ENCODE measurements around the gene IPP.
"Not testable (repeated sequence)": the region's sequence is repeated elsewhere in the genome, so short reads cannot be mapped to it uniquely, and the experiment has no call there.

Gene IPP

DNA sequence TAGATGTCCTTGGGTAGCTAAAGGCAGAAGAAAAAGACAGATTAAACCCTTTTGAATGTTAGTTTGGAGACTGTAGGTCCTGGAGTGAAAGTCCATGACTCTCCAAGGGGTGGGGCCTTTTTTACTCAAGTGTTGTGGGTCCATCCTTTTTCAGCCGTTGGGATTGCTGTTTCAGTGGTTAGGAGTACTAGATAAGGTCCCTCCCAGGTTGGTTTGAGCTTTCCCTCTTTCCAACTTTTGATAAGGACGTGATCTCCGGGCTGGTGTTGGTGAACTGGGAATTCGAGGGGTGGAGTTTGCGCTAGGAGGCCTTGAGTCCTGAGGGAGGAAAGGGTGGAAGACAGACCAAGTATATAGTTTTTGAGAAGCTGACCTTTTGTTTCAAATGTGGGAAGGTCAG is 5.2 kb upstream of the IPP start:
- ChIA-PET POLR2A (no interaction called here), CTCF (no interaction called here)
- Histone ChIP-seq H3K9me3 (ENCODE audit: control extremely low read depth in 1 of 5, control insufficient read depth in 4 of 5, insufficient read depth in 2 of 5, low read depth in 1 of 5, low read length in 4 of 5) (peaks cover 0 to 18% (median 9%) of the 10 kb centered on the region in 5 experiments), H3K4me3 (ENCODE audit: control insufficient read depth in 1 of 7, extremely low read depth in 1 of 7, insufficient read depth in 4 of 7, low read depth in 2 of 7, low read length in 6 of 7) (no peak overlapping the region), H3K27me3 (replicated peaks in 2 of 5; ENCODE audit: control insufficient read depth in 4 of 5, insufficient read depth in 5 of 5, low read length in 4 of 5) (no peaks in the 10 kb centered on the region), H3K36me3 (ENCODE audit: control insufficient read depth in 4 of 4, insufficient read depth in 4 of 4, low read length in 3 of 4) (no peaks in the 10 kb centered on the region), H3K27ac (ENCODE audit: insufficient read depth in 1 of 2, low read depth in 1 of 2, low read length in 2 of 2, poor library complexity in 1 of 2, severe bottlenecking in 2 of 2) (no peak overlapping the region), H3K4me1 (ENCODE audit: control extremely low read depth in 1 of 4, control insufficient read depth in 4 of 4, insufficient read depth in 4 of 4, low read length in 3 of 4) (peaks cover 3 to 11% (median 8%) of the 10 kb centered on the region in 4 experiments)
- no peak for DNase-seq
- 96% methylated on average over 5 of the region's 5 CpGs for WGBS (ENCODE audit: insufficient coverage)

GRCh38 chr1:45753248-45754037 is 3.0 kb upstream of the IPP start:
- peak overlapping the region in 1 of 2 experiments; percentile 72 for H3K27ac ChIP-seq (ENCODE audit: insufficient read depth in 1 of 2, low read depth in 1 of 2, low read length in 2 of 2, poor library complexity in 1 of 2, severe bottlenecking in 2 of 2)
- H3K4me3 ChIP-seq (ENCODE audit: control insufficient read depth in 1 of 7, extremely low read depth in 1 of 7, insufficient read depth in 4 of 7, low read depth in 2 of 7, low read length in 6 of 7): no peak overlapping the region
- no peaks in the 10 kb centered on the region for H3K36me3 ChIP-seq (ENCODE audit: control insufficient read depth in 4 of 4, insufficient read depth in 4 of 4, low read length in 3 of 4)
- peak in 1 of 3 donors; percentile 14 for DNase-seq
- peaks cover 0 to 17% (median 9%) of the 10 kb centered on the region in 5 experiments for H3K9me3 ChIP-seq (ENCODE audit: control extremely low read depth in 1 of 5, control insufficient read depth in 4 of 5, insufficient read depth in 2 of 5, low read depth in 1 of 5, low read length in 4 of 5)
- ChIA-PET CTCF (no interaction called here), POLR2A (no interaction called here)
- H3K4me1 ChIP-seq (ENCODE audit: control extremely low read depth in 1 of 4, control insufficient read depth in 4 of 4, insufficient read depth in 4 of 4, low read length in 3 of 4): peaks cover 3 to 19% (median 17%) of the 10 kb centered on the region in 4 experiments
- H3K27me3 ChIP-seq (replicated peaks in 2 of 5; ENCODE audit: control insufficient read depth in 4 of 5, insufficient read depth in 5 of 5, low read length in 4 of 5): no peaks in the 10 kb centered on the region
- 98% methylated on average over 8 of the region's 11 CpGs for WGBS (ENCODE audit: insufficient coverage)

- CTCF ChIA-PET: no interaction called here
- no peaks in the 10 kb centered on the region for H3K36me3 ChIP-seq (ENCODE audit: control insufficient read depth in 4 of 4, insufficient read depth in 4 of 4, low read length in 3 of 4)
- peaks cover 0 to 17% (median 9%) of the 10 kb centered on the region in 5 experiments for H3K9me3 ChIP-seq (ENCODE audit: control extremely low read depth in 1 of 5, control insufficient read depth in 4 of 5, insufficient read depth in 2 of 5, low read depth in 1 of 5, low read length in 4 of 5)
- H3K27ac ChIP-seq (ENCODE audit: insufficient read depth in 1 of 2, low read depth in 1 of 2, low read length in 2 of 2, poor library complexity in 1 of 2, severe bottlenecking in 2 of 2): peak overlapping the region in 1 of 2 experiments; percentile 72
- peaks cover 3 to 19% (median 17%) of the 10 kb centered on the region in 4 experiments for H3K4me1 ChIP-seq (ENCODE audit: control extremely low read depth in 1 of 4, control insufficient read depth in 4 of 4, insufficient read depth in 4 of 4, low read length in 3 of 4)
- WGBS (ENCODE audit: insufficient coverage): 100% methylated on average over 1 of the region's 2 CpGs
- H3K4me3 ChIP-seq (ENCODE audit: control insufficient read depth in 1 of 7, extremely low read depth in 1 of 7, insufficient read depth in 4 of 7, low read depth in 2 of 7, low read length in 6 of 7): no peak overlapping the region
- no peaks in the 10 kb centered on the region for H3K27me3 ChIP-seq (replicated peaks in 2 of 5; ENCODE audit: control insufficient read depth in 4 of 5, insufficient read depth in 5 of 5, low read length in 4 of 5)
- POLR2A ChIA-PET: no interaction called here
- no peak for DNase-seq
Observed at GRCh38 chr1:45752441-45753052, 2.1 kb upstream of the IPP start.

DNA sequence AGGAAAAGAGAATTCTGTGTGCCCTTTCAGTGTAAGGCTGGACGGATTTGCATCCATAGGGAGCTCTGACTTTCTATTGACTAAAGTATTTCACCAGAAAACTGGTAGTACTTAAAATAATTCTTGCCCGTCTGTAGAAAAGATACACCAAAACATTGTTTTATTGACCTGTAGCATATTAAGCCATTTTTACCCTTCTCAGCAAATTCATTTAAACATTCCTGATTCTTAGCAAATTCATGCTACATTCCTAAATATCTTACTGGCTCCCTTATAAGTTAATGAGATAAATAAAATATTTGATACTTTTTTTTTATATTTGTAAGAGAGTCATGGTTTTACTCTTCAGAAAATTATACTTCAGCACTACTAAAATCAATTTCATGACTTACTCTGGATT is 1.6 kb upstream of the IPP start:
- Histone ChIP-seq H3K27me3 (replicated peaks in 2 of 5; ENCODE audit: control insufficient read depth in 4 of 5, insufficient read depth in 5 of 5, low read length in 4 of 5) (no peaks in the 10 kb centered on the region), H3K4me3 (ENCODE audit: control insufficient read depth in 1 of 7, extremely low read depth in 1 of 7, insufficient read depth in 4 of 7, low read depth in 2 of 7, low read length in 6 of 7) (no peak overlapping the region), H3K36me3 (ENCODE audit: control insufficient read depth in 4 of 4, insufficient read depth in 4 of 4, low read length in 3 of 4) (no peaks in the 10 kb centered on the region), H3K4me1 (ENCODE audit: control extremely low read depth in 1 of 4, control insufficient read depth in 4 of 4, insufficient read depth in 4 of 4, low read length in 3 of 4) (peaks cover 3 to 19% (median 17%) of the 10 kb centered on the region in 4 experiments), H3K9me3 (ENCODE audit: control extremely low read depth in 1 of 5, control insufficient read depth in 4 of 5, insufficient read depth in 2 of 5, low read depth in 1 of 5, low read length in 4 of 5) (peaks cover 0 to 17% (median 9%) of the 10 kb centered on the region in 5 experiments), H3K27ac (ENCODE audit: insufficient read depth in 1 of 2, low read depth in 1 of 2, low read length in 2 of 2, poor library complexity in 1 of 2, severe bottlenecking in 2 of 2) (no peak overlapping the region)
- DNase-seq: no peak
- WGBS (ENCODE audit: insufficient coverage): 100% methylated on average over 2 of the region's 2 CpGs
- ChIA-PET CTCF (no interaction called here), POLR2A (no interaction called here)

DNA sequence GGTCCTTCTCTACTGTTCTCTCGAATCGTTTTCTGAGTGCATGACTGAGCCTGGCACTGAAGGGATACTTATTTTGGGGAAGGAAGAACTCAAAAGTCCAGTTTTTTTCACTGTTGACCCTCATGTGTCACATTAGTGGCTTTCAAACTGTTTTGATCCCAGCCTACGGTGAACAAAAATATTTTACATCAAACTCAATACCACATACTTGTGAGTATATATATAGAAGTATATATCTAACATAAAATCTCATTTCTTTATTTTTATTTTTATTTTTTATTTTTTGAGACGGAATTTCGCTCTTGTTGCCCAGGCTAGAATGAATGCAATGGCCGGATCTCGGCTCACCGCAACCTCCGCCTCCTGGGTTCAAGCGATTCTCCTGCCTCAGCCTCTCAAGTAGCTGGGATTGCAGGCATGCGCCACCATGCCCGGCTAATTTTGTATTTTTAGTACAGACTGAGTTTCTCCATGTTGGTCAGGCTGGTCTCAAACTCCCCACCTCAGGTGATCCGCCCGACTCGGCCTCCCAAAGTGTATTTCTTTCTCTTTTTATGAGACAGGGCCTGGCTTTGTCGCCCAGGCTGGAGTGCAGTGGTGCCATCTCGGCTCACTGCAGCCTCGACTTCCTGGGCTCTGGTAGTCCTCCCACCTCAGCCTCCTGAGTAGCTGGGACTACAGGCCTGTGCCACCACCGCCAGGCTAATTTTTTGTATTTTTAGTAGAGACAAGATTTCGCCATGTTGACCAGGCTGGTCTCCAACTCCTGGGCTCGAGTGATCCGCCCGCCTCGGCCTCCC is 786 bp upstream of the IPP start:
- CTCF ChIA-PET; H3K27me3 ChIP-seq (replicated peaks in 2 of 5; ENCODE audit: control insufficient read depth in 4 of 5, insufficient read depth in 5 of 5, low read length in 4 of 5); DNase-seq; H3K36me3 ChIP-seq (ENCODE audit: control insufficient read depth in 4 of 4, insufficient read depth in 4 of 4, low read length in 3 of 4): not testable (repeated sequence)
- Histone ChIP-seq H3K4me1 (ENCODE audit: control extremely low read depth in 1 of 4, control insufficient read depth in 4 of 4, insufficient read depth in 4 of 4, low read length in 3 of 4) (peaks cover 3 to 19% (median 17%) of the 10 kb centered on the region in 4 experiments), H3K4me3 (ENCODE audit: control insufficient read depth in 1 of 7, extremely low read depth in 1 of 7, insufficient read depth in 4 of 7, low read depth in 2 of 7, low read length in 6 of 7) (peak overlapping the region; percentile 24 to 85 (median 72)), H3K9me3 (ENCODE audit: control extremely low read depth in 1 of 5, control insufficient read depth in 4 of 5, insufficient read depth in 2 of 5, low read depth in 1 of 5, low read length in 4 of 5) (peaks cover 0 to 17% (median 9%) of the 10 kb centered on the region in 5 experiments), H3K27ac (ENCODE audit: insufficient read depth in 1 of 2, low read depth in 1 of 2, low read length in 2 of 2, poor library complexity in 1 of 2, severe bottlenecking in 2 of 2) (peak overlapping the region; percentile 98)
- WGBS (ENCODE audit: insufficient coverage): 87% methylated on average over 19 of the region's 24 CpGs
- POLR2A ChIA-PET: interaction anchor here (0.6 to 1.0 kb wide), 2 partner anchors 13 to 65 kb away, joined by 3 to 6 read pairs; partner anchors contain the start of gene GPBP1L1

- CTCF ChIA-PET: no interaction called here
- WGBS (ENCODE audit: insufficient coverage): no CpG with 5 or more reads among the region's 12 CpGs
- POLR2A ChIA-PET: no interaction called here
- H3K27me3 ChIP-seq (replicated peaks in 2 of 5; ENCODE audit: control insufficient read depth in 4 of 5, insufficient read depth in 5 of 5, low read length in 4 of 5): no peaks in the 10 kb centered on the region
- H3K27ac ChIP-seq (ENCODE audit: insufficient read depth in 1 of 2, low read depth in 1 of 2, low read length in 2 of 2, poor library complexity in 1 of 2, severe bottlenecking in 2 of 2): no peak overlapping the region
- H3K36me3 ChIP-seq (ENCODE audit: control insufficient read depth in 4 of 4, insufficient read depth in 4 of 4, low read length in 3 of 4): no peaks in the 10 kb centered on the region
- H3K4me3 ChIP-seq (ENCODE audit: control insufficient read depth in 1 of 7, extremely low read depth in 1 of 7, insufficient read depth in 4 of 7, low read depth in 2 of 7, low read length in 6 of 7): peak overlapping the region in 1 of 7 experiments; percentile 52
- H3K9me3 ChIP-seq (ENCODE audit: control extremely low read depth in 1 of 5, control insufficient read depth in 4 of 5, insufficient read depth in 2 of 5, low read depth in 1 of 5, low read length in 4 of 5): no peaks in the 10 kb centered on the region
- H3K4me1 ChIP-seq (ENCODE audit: control extremely low read depth in 1 of 4, control insufficient read depth in 4 of 4, insufficient read depth in 4 of 4, low read length in 3 of 4): peaks cover 3 to 19% (median 17%) of the 10 kb centered on the region in 4 experiments
- DNase-seq: no peak
Observed at GRCh38 chr1:45746922-45747321, 3.5 kb downstream of the IPP start.
